OCI-LY3 (cell line): ENCODE results near the gene GPR27.

Experiments
- H2AFZ ChIP-seq: fragments of 200-600, 300-600 bp; shearing (Covaris generic); 2 replicates; pipeline ENCODE4 v1.6.0; 2014; ENCODE audit warnings: antibody characterized with exemption, low read depth, low read length
- H3K27ac ChIP-seq: fragments of 200-600, 300-600 bp; sonication (generic); 2 replicates; pipeline ENCODE4 v1.5.1; 2014; ENCODE audit warnings: mild to moderate bottlenecking, low read length, moderate library complexity, mixed read lengths
- H3K27me3 ChIP-seq: fragments of 200-600, 300-600 bp; sonication (generic); 2 replicates; pipeline ENCODE4 v1.6.1; 2014; ENCODE audit warnings: low read depth, low read length, mixed read lengths
- H3K36me3 ChIP-seq: fragments of 200-600, 300-600 bp; sonication (generic); replicated peaks from 2 replicates; pipeline ENCODE3; 2014; ENCODE audit warnings: low read depth, low read length, mixed read lengths
- H3K4me1 ChIP-seq: fragments of 300-600, 200-600 bp; sonication (generic); 2 replicates; pipeline ENCODE4 v1.6.1; 2014; ENCODE audit warnings: low read length, mixed read lengths
- H3K4me2 ChIP-seq: fragments of 200-600, 300-600 bp; sonication (generic); 2 replicates; pipeline ENCODE4 v1.6.1; 2014; ENCODE audit warnings: low read length, mixed read lengths
- H3K4me3 ChIP-seq: fragments of 300-600, 200-600 bp; sonication (generic); 2 replicates; pipeline ENCODE4 v1.5.1; 2014; ENCODE audit warnings: antibody characterized with exemption, mild to moderate bottlenecking, low read length, moderate library complexity
- H3K79me2 ChIP-seq: fragments of 300-600, 200-600 bp; shearing (Covaris generic); 2 replicates; pipeline ENCODE4 v1.6.1; 2014; ENCODE audit warnings: mild to moderate bottlenecking, low read length, mixed read lengths
- H3K9ac ChIP-seq: fragments of 300-600, 200-600 bp; shearing (Covaris generic); 2 replicates; pipeline ENCODE4 v1.6.0; 2014; ENCODE audit warnings: mild to moderate bottlenecking, low read length, moderate library complexity
- H3K9me3 ChIP-seq: fragments of 200-600, 300-600 bp; shearing (Covaris generic); 2 replicates; pipeline ENCODE4 v1.6.1; 2014; ENCODE audit warnings: low read length, mixed read lengths; ENCODE audit not compliant: insufficient read depth
- H4K20me1 ChIP-seq: fragments of 200-600, 300-600 bp; sonication (generic); 2 replicates; pipeline ENCODE4 v1.6.1; 2016; ENCODE audit warnings: low read length, mixed read lengths; ENCODE audit not compliant: insufficient read depth
- EZH2phosphoT487 ChIP-seq: fragments of 200-600 bp; shearing (Covaris generic); IDR thresholded peaks from 2 replicates; pipeline ENCODE4 v1.6.1; 2018; ENCODE audit warnings: antibody characterized with exemption, mixed run types, low read depth
- TF ChIP-seq, protein P1 (sequence below): fragments of 200-600, 300-600 bp; sonication (generic); IDR thresholded peaks from 2 replicates; pipeline ENCODE4 v1.5.1; 2014; ENCODE audit warnings: antibody characterized with exemption, low read length, low read depth

The GPR27 gene

DNA sequence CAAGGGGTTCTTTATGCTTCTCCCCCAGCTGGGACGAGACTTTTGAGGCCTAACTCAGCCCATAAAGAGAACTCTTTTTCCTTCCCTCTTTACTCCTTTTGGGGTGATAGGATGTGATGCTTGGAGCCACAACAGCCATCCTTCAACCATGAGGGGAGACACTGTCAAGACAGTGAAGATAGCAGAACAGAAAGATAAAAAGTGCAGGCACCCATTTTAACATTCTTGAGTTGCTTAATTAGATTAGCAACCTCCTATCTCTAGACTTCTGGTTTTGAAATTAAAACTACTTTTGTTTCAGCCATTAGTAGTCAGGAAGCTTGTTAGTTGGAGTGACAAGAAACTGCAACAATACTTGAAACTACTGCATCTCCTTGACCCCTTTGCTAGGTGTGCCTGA is 6.5 kb downstream of the GPR27 start:
- H3K27me3 ChIP-seq, result peaks cover 18% of the 10 kb centered on the region
- H3K9me3 ChIP-seq, result no peaks in the 10 kb centered on the region
- no peaks in the 10 kb centered on the region for H3K4me1 ChIP-seq
- no peaks in the 10 kb centered on the region for H3K79me2 ChIP-seq
- TF ChIP-seq EZH2phosphoT487, result no peak
- TF ChIP-seq, protein P1, sequence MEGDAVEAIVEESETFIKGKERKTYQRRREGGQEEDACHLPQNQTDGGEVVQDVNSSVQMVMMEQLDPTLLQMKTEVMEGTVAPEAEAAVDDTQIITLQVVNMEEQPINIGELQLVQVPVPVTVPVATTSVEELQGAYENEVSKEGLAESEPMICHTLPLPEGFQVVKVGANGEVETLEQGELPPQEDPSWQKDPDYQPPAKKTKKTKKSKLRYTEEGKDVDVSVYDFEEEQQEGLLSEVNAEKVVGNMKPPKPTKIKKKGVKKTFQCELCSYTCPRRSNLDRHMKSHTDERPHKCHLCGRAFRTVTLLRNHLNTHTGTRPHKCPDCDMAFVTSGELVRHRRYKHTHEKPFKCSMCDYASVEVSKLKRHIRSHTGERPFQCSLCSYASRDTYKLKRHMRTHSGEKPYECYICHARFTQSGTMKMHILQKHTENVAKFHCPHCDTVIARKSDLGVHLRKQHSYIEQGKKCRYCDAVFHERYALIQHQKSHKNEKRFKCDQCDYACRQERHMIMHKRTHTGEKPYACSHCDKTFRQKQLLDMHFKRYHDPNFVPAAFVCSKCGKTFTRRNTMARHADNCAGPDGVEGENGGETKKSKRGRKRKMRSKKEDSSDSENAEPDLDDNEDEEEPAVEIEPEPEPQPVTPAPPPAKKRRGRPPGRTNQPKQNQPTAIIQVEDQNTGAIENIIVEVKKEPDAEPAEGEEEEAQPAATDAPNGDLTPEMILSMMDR, result no peak
- no peak overlapping the region for H3K27ac ChIP-seq
- no peaks in the 10 kb centered on the region for H4K20me1 ChIP-seq
- H2AFZ ChIP-seq, result no peak overlapping the region
- H3K4me3 ChIP-seq, result no peak overlapping the region
- no peaks in the 10 kb centered on the region for H3K36me3 ChIP-seq
- no peak overlapping the region for H3K9ac ChIP-seq
- H3K4me2 ChIP-seq, result no peak overlapping the region

GRCh38 chr3:71763426-71763825 is 9.8 kb downstream of the GPR27 start:
- Histone ChIP-seq H3K36me3 (no peaks in the 10 kb centered on the region), H3K4me1 (no peaks in the 10 kb centered on the region), H3K9ac (no peak overlapping the region), H3K9me3 (no peaks in the 10 kb centered on the region), H3K27ac (no peak overlapping the region), H2AFZ (no peak overlapping the region), H3K4me3 (no peak overlapping the region), H3K27me3 (peaks cover 17% of the 10 kb centered on the region), H3K79me2 (no peaks in the 10 kb centered on the region), H3K4me2 (no peak overlapping the region), H4K20me1 (no peaks in the 10 kb centered on the region)
- TF ChIP-seq EZH2phosphoT487, result no peak
- TF ChIP-seq, protein P1, result no peak

GRCh38 chr3:71771126-71771525 is 17.5 kb downstream of the GPR27 start:
- Histone ChIP-seq H3K4me1 (no peaks in the 10 kb centered on the region), H3K36me3 (no peaks in the 10 kb centered on the region), H2AFZ (no peak overlapping the region), H3K4me3 (no peak overlapping the region), H3K4me2 (no peak overlapping the region), H3K27me3 (peaks cover 21% of the 10 kb centered on the region), H3K9me3 (no peaks in the 10 kb centered on the region), H3K79me2 (no peaks in the 10 kb centered on the region), H3K9ac (no peak overlapping the region), H3K27ac (no peak overlapping the region), H4K20me1 (no peaks in the 10 kb centered on the region)
- no peak for TF ChIP-seq EZH2phosphoT487
- TF ChIP-seq, protein P1, result no peak

DNA sequence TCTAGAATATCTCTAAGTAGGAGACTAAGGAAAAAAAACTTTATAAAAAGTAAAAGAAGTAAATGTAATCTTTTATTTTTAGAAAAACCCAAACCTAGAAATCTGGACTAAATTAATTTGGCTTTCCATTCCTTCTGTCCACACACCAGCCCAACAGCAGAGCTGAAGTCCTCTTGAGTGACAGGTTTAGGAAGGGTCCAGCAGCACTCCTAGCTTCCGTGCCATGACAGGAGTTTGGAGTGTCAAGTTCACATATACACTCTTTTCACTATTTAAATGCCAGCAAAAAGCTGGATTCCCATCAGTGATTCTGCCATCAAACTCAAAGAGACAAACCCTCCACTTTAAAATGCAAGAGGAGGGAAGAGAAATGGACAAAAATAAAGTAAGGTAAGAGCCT is 18.2 kb downstream of the GPR27 start:
- Histone ChIP-seq H3K27me3 (peaks cover 18% of the 10 kb centered on the region), H3K27ac (no peak overlapping the region)

More for the DNA sequence above, 18.2 kb downstream of the GPR27 start:
- H3K36me3 ChIP-seq, result no peaks in the 10 kb centered on the region
- no peak for TF ChIP-seq EZH2phosphoT487
- TF ChIP-seq, protein P1, result no peak
- no peak overlapping the region for H3K4me2 ChIP-seq
- H3K4me3 ChIP-seq, result no peak overlapping the region
- H3K9me3 ChIP-seq, result no peaks in the 10 kb centered on the region
- H3K4me1 ChIP-seq, result no peaks in the 10 kb centered on the region
- no peaks in the 10 kb centered on the region for H4K20me1 ChIP-seq
- H3K79me2 ChIP-seq, result no peaks in the 10 kb centered on the region
- no peak overlapping the region for H3K9ac ChIP-seq
- no peak overlapping the region for H2AFZ ChIP-seq
